Skeletal muscle tissue (tissue), 4 donors: Measurements from ENCODE around the gene EPN1. TPM values are rescaled to one million over a fixed set of nuclear protein-coding genes. Genes with fewer than 3 reads are reported as not detected.

Source experiments
- H3K27ac ChIP-seq: one replicate; pipeline ENCODE4 v1.7.0; 2013; ENCODE audit warnings: mild to moderate bottlenecking, low read depth, low read length, inconsistent platforms
- H3K27me3 ChIP-seq, 3 donors: one replicate each; pipeline ENCODE4 v1.7.0; 2013; ENCODE audit warnings: low read length in 3 of 3; ENCODE audit not compliant: control insufficient read depth in 3 of 3, insufficient read depth in 3 of 3
- H3K36me3 ChIP-seq, 3 donors: one replicate each; pipeline ENCODE4 v1.7.0; 2013; ENCODE audit warnings: low read length in 3 of 3; ENCODE audit not compliant: control insufficient read depth in 3 of 3, insufficient read depth in 3 of 3
- H3K4me1 ChIP-seq, 3 donors: one replicate each; pipeline ENCODE4 v1.7.0; 2013; ENCODE audit warnings: low read length in 3 of 3, mild to moderate bottlenecking in 3 of 3; ENCODE audit not compliant: control insufficient read depth in 3 of 3, insufficient read depth in 3 of 3
- H3K4me3 ChIP-seq, 3 donors: one replicate each; pipeline ENCODE4 v1.7.0; 2013; ENCODE audit warnings: low read length in 3 of 3
- H3K9ac ChIP-seq, 3 donors: one replicate each; pipeline ENCODE4 v1.7.0; 2013; ENCODE audit warnings: low read length in 3 of 3, mild to moderate bottlenecking in 3 of 3, moderate library complexity in 2 of 3, low read depth in 1 of 3
- H3K9me3 ChIP-seq, 3 donors: one replicate each; pipeline ENCODE4 v1.7.0; 2013; ENCODE audit warnings: low read length in 3 of 3; ENCODE audit not compliant: control insufficient read depth in 3 of 3
- total RNA-seq: library from RNA; depleted of rRNA; stranded (reverse); fragments of >200 nt; gene quantifications from one replicate; pipeline ENCODE4 v1.2.3, GENCODE V29; 2014
- donor health status: Osteomylitis.

Gene EPN1
- total RNA-seq, 1 donor from 2014 or later = 5.7 TPM

- H3K27ac ChIP-seq = no peak overlapping the region
- H3K36me3 ChIP-seq = peaks cover 62 to 66% (median 63%) of the 10 kb centered on the region in 3 donors
- no peaks in the 10 kb centered on the region for H3K27me3 ChIP-seq
Measured at GRCh38 chr19:55691561-55692481, 16.8 kb downstream of the EPN1 start.

DNA sequence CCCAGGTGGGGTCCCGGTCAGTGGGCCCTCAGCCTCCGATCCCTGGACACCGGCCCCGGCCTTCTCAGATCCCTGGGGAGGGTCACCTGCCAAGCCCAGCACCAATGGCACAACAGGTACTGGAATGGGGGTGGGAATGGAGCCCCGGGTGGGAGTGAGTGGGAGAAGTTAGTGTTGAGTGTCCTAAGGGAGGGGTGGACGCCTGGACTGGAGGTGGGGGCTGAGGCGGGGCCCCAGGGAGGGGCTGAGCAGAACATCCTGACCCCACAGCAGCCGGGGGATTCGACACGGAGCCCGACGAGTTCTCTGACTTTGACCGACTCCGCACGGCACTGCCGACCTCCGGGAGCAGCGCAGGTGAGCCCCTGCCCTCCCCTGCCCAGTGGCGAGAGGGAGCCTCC is 17.7 kb downstream of the EPN1 start:
- Histone ChIP-seq H3K9ac (no peak overlapping the region), H3K27ac (no peak overlapping the region), H3K27me3 (no peaks in the 10 kb centered on the region), H3K36me3 (peaks cover 65 to 67% (median 65%) of the 10 kb centered on the region in 3 donors), H3K4me3 (no peak overlapping the region), H3K4me1 (no peaks in the 10 kb centered on the region), H3K9me3 (no peaks in the 10 kb centered on the region)

More at GRCh38 chr19:55691561-55692481, 16.8 kb downstream of the EPN1 start:
- Histone ChIP-seq H3K4me3 (no peak overlapping the region), H3K9ac (no peak overlapping the region), H3K9me3 (no peaks in the 10 kb centered on the region), H3K4me1 (no peaks in the 10 kb centered on the region)

GRCh38 chr19:55693336-55693974 is 18.4 kb downstream of the EPN1 start:
- Histone ChIP-seq H3K27me3 (no peaks in the 10 kb centered on the region), H3K4me1 (no peaks in the 10 kb centered on the region), H3K4me3 (no peak overlapping the region), H3K9me3 (no peaks in the 10 kb centered on the region), H3K9ac (no peak overlapping the region), H3K36me3 (peaks cover 62 to 65% (median 65%) of the 10 kb centered on the region in 3 donors), H3K27ac (no peak overlapping the region)

- Histone ChIP-seq H3K4me1 (no peaks in the 10 kb centered on the region), H3K9me3 (no peaks in the 10 kb centered on the region), H3K4me3 (no peak overlapping the region), H3K27me3 (no peaks in the 10 kb centered on the region), H3K9ac (no peak overlapping the region), H3K36me3 (peaks cover 57 to 63% (median 62%) of the 10 kb centered on the region in 3 donors), H3K27ac (no peak overlapping the region)
Measured at GRCh38 chr19:55694241-55694655, 19.2 kb downstream of the EPN1 start.

DNA sequence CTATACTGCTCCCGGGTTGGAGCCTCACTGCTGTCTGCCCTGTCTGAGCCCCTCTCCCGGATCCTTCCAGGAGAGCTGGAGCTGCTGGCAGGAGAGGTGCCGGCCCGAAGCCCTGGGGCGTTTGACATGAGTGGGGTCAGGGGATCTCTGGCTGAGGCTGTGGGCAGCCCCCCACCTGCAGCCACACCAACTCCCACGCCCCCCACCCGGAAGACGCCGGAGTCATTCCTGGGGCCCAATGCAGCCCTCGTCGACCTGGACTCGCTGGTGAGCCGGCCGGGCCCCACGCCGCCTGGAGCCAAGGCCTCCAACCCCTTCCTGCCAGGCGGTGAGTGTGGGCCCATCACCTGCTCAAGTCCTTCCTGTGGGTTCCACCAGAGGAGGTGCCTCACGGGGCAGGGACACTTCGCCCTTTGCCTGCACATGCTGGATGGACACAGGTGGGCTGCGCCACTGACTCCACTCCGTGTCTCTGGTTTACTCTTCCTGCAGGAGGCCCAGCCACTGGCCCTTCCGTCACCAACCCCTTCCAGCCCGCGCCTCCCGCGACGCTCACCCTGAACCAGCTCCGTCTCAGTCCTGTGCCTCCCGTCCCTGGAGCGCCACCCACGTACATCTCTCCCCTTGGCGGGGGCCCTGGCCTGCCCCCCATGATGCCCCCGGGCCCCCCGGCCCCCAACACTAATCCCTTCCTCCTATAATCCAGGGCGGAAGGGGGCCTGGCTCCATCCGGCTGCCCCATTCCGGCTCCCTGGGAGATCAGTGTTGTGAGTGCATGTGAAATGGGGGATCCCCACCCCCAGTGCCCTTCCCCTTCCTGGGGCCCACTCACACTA is 19.8 kb downstream of the EPN1 start:
- Histone ChIP-seq H3K36me3 (peaks cover 51 to 60% (median 57%) of the 10 kb centered on the region in 3 donors), H3K27ac (no peak overlapping the region), H3K4me1 (no peaks in the 10 kb centered on the region), H3K4me3 (no peak overlapping the region), H3K9ac (no peak overlapping the region), H3K9me3 (no peaks in the 10 kb centered on the region), H3K27me3 (no peaks in the 10 kb centered on the region)

- Histone ChIP-seq H3K4me3 (no peak overlapping the region), H3K9me3 (no peaks in the 10 kb centered on the region), H3K36me3 (peaks cover 46 to 56% (median 48%) of the 10 kb centered on the region in 3 donors), H3K27ac (no peak overlapping the region), H3K9ac (no peak overlapping the region), H3K27me3 (no peaks in the 10 kb centered on the region), H3K4me1 (no peaks in the 10 kb centered on the region)
Measured at GRCh38 chr19:55695511-55696290, 20.7 kb downstream of the EPN1 start.

DNA sequence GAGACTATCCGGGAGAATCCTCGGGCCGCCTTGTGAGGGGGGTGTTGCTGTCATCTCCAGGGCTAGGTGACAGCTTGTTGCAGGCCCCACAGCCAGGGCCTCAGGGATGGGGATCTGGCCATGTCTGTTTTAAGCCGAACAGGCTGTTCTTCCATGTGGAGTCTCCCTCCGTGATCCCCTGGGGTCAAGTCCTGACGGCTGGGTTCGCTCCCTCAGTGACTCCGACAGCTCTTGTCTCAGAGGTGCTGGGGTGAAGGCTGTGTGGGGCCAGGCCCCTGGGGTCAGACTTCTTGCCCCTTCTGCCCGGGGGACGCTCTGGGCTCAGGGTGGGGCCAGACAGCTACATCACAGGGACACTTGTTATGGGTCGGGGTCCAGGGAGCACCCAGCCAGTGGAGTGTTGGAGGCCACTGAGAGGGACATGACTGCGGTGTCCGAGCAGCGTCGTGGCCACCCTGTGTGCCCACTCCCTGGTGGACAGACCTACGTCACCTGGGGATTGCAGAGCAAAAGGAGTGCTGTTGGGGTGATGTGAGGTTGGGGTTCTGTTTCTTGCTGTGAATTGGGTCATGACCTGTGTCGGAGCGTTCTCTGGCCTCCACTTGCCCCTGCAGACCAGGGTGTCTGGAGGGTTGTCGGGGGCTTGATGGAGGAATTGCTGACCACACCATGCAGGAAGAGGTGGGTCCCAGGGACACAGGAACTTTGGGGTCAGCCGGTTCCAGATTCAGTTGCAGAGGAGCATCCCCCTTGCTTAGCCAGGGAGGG is 21.5 kb downstream of the EPN1 start:
- Histone ChIP-seq H3K27me3 (no peaks in the 10 kb centered on the region), H3K27ac (no peak overlapping the region), H3K9me3 (no peaks in the 10 kb centered on the region), H3K4me3 (no peak overlapping the region), H3K4me1 (no peaks in the 10 kb centered on the region), H3K36me3 (peaks cover 41 to 53% (median 44%) of the 10 kb centered on the region in 3 donors), H3K9ac (no peak overlapping the region)

GRCh38 chr19:55697069-55697440 is 22.0 kb downstream of the EPN1 start:
- no peaks in the 10 kb centered on the region for H3K9me3 ChIP-seq
- H3K4me3 ChIP-seq = no peak overlapping the region
- no peak overlapping the region for H3K27ac ChIP-seq
- peaks cover 35 to 47% (median 43%) of the 10 kb centered on the region in 3 donors for H3K36me3 ChIP-seq
- H3K9ac ChIP-seq = no peak overlapping the region
- H3K27me3 ChIP-seq = no peaks in the 10 kb centered on the region
- no peaks in the 10 kb centered on the region for H3K4me1 ChIP-seq

GRCh38 chr19:55697698-55698097 is 22.7 kb downstream of the EPN1 start:
- peaks cover 35 to 45% (median 43%) of the 10 kb centered on the region in 3 donors for H3K36me3 ChIP-seq
- no peak overlapping the region for H3K9ac ChIP-seq

More at GRCh38 chr19:55697698-55698097, 22.7 kb downstream of the EPN1 start:
- Histone ChIP-seq H3K27ac (no peak overlapping the region), H3K4me1 (no peaks in the 10 kb centered on the region), H3K9me3 (no peaks in the 10 kb centered on the region), H3K4me3 (no peak overlapping the region), H3K27me3 (no peaks in the 10 kb centered on the region)
